IMR-90 (cell line): Measurements from ENCODE around the gene DNAJC13. TPM values are rescaled to one million over a fixed set of nuclear protein-coding genes. Genes with fewer than 3 reads are reported as not detected.

Source experiments
- ATAC-seq: fragments of 200-7000 bp; cut with Tn5 transposase; 2 replicates; pipeline ENCODE4 v1.9.1; 2020; ENCODE audit warnings: low read depth, mild to moderate bottlenecking, moderate library complexity
- BruUV-seq: library from RNA; stranded (reverse); fragments of 400-500 nt; replicated peaks from 2 replicates; lab custom pipeline; 2021; lab: Mats Ljungman, UMichigan
- CTCF ChIA-PET: fragments of 300-600 bp; formaldehyde crosslinking; extraction: SDS; loops from one replicate; lab custom pipeline; 2021; ENCODE audit warnings: antibody characterized with exemption; lab: Yijun Ruan, JAX
- POLR2A ChIA-PET: fragments of 300-600 bp; sonication (Branson Sonifier 250); formaldehyde crosslinking; loops from one replicate; lab custom pipeline; 2022; ENCODE audit warnings: antibody characterized with exemption; ENCODE audit not compliant: unreplicated experiment; lab: Charles Lee
- DNase-seq: peaks from one replicate; pipeline ENCODE4 v3.0.0; 2013
- H2AFZ ChIP-seq: replicated peaks from 2 replicates; pipeline ENCODE3; 2013; ENCODE audit warnings: low read length, mild to moderate bottlenecking; ENCODE audit not compliant: poor library complexity
- H2AK5ac ChIP-seq: 2 replicates; pipeline ENCODE4 v1.6.1; 2013; ENCODE audit warnings: low read depth, low read length, inconsistent platforms
- H2AK9ac ChIP-seq: replicated peaks from 2 replicates; pipeline ENCODE3; 2013; ENCODE audit warnings: mild to moderate bottlenecking, low read depth, low read length, moderate library complexity; ENCODE audit not compliant: poor library complexity
- H2BK120ac ChIP-seq: 2 replicates; pipeline ENCODE4 v1.6.1; 2013; ENCODE audit warnings: low read depth, low read length, inconsistent platforms
- H2BK15ac ChIP-seq: 3 replicates; pipeline ENCODE4 v1.6.1; 2013; ENCODE audit warnings: low read depth, low read length, inconsistent platforms
- H2BK20ac ChIP-seq: 2 replicates; pipeline ENCODE4 v1.6.1; 2013; ENCODE audit warnings: low read depth, mild to moderate bottlenecking, inconsistent platforms, low read length, moderate library complexity
- H2BK5ac ChIP-seq: 2 replicates; pipeline ENCODE4 v1.6.1; 2013; ENCODE audit warnings: mild to moderate bottlenecking, low read depth, low read length, inconsistent platforms; ENCODE audit not compliant: poor library complexity, severe bottlenecking
- H3K14ac ChIP-seq: replicated peaks from 2 replicates; pipeline ENCODE4 v1.6.1; 2013; ENCODE audit warnings: low read depth, low read length, inconsistent platforms
- H3K18ac ChIP-seq: 2 replicates; pipeline ENCODE4 v1.6.1; 2013; ENCODE audit warnings: low read depth, low read length, control low read depth
- H3K23ac ChIP-seq: 2 replicates; pipeline ENCODE4 v1.6.1; 2013; ENCODE audit warnings: low read depth, low read length, inconsistent platforms
- H3K27ac ChIP-seq: 2 replicates; pipeline ENCODE4 v1.5.1; 2013; ENCODE audit warnings: mild to moderate bottlenecking, control low read depth, low read length; ENCODE audit not compliant: insufficient read depth
- H3K27me3 ChIP-seq: 2 replicates; pipeline ENCODE4 v1.6.1; 2013; ENCODE audit warnings: low read length; ENCODE audit not compliant: control insufficient read depth, insufficient read depth
- H3K36me3 ChIP-seq: 2 replicates; pipeline ENCODE4 v1.6.1; 2013; ENCODE audit warnings: low read length, mixed read lengths; ENCODE audit not compliant: control insufficient read depth, insufficient read depth
- H3K4ac ChIP-seq: 2 replicates; pipeline ENCODE4 v1.6.1; 2013; ENCODE audit warnings: low read depth, low read length, inconsistent platforms
- H3K4me1 ChIP-seq: 2 replicates; pipeline ENCODE4 v1.6.1; 2013; ENCODE audit warnings: low read length, mixed read lengths; ENCODE audit not compliant: control insufficient read depth, insufficient read depth
- H3K4me2 ChIP-seq: 2 replicates; pipeline ENCODE4 v1.6.1; 2013; ENCODE audit warnings: low read depth, mild to moderate bottlenecking, control low read depth, low read length, moderate library complexity
- H3K4me3 ChIP-seq: 2 replicates; pipeline ENCODE4 v1.5.1; 2013; ENCODE audit warnings: low read depth, mild to moderate bottlenecking, control low read depth, low read length, moderate library complexity; ENCODE audit not compliant: insufficient read depth
- H3K56ac ChIP-seq: 2 replicates; pipeline ENCODE4 v1.6.1; 2013; ENCODE audit warnings: low read length, inconsistent platforms; ENCODE audit not compliant: insufficient read depth; ENCODE audit errors: extremely low read depth
- H3K79me1 ChIP-seq, 2 experiments: 2 replicates each; pipeline ENCODE4 v1.6.1; 2013; ENCODE audit warnings: low read length in 2 of 2, inconsistent platforms in 1 of 2, low read depth in 1 of 2
- H3K9ac ChIP-seq: 2 replicates; pipeline ENCODE4 v1.6.1; 2013; ENCODE audit warnings: low read depth, low read length, control low read depth
- H3K9me1 ChIP-seq: 2 replicates; pipeline ENCODE4 v1.6.1; 2013; ENCODE audit warnings: low read length, inconsistent platforms; ENCODE audit not compliant: insufficient read depth
- H3K9me3 ChIP-seq: 2 replicates; pipeline ENCODE4 v1.6.1; 2013; ENCODE audit warnings: low read length; ENCODE audit not compliant: control insufficient read depth, insufficient read depth
- H4K20me1 ChIP-seq: 2 replicates; pipeline ENCODE4 v1.6.1; 2013; ENCODE audit warnings: low read length, inconsistent platforms; ENCODE audit not compliant: insufficient read depth
- H4K5ac ChIP-seq: 2 replicates; pipeline ENCODE4 v1.6.1; 2013; ENCODE audit warnings: mild to moderate bottlenecking, low read depth, low read length, control low read depth
- H4K8ac ChIP-seq, 2 experiments: 2 replicates each; pipeline ENCODE4 v1.6.1; 2013; ENCODE audit warnings: low read depth in 2 of 2, low read length in 2 of 2, control low read depth in 1 of 2, inconsistent platforms in 1 of 2
- H4K91ac ChIP-seq: 2 replicates; pipeline ENCODE4 v1.6.1; 2013; ENCODE audit warnings: low read depth, low read length, inconsistent platforms; ENCODE audit not compliant: insufficient read depth
- BHLHE40 ChIP-seq: fragments of 150-350 bp; IDR thresholded peaks from 2 replicates; pipeline ENCODE4 v1.6.1; 2016; ENCODE audit warnings: mild to moderate bottlenecking, low read depth, low read length
- CEBPB ChIP-seq: IDR thresholded peaks from 2 replicates; pipeline ENCODE4 v1.6.1; 2012; ENCODE audit warnings: low read depth, low read length, improper control_type of control experiment
- CHD1 ChIP-seq: IDR thresholded peaks from 2 replicates; pipeline ENCODE4 v1.6.1; 2012; ENCODE audit warnings: low read depth, low read length, improper control_type of control experiment
- FOS ChIP-seq: fragments of 150-350 bp; IDR thresholded peaks from 2 replicates; pipeline ENCODE4 v1.6.1; 2016; ENCODE audit warnings: low read depth, low read length
- MAFK ChIP-seq: IDR thresholded peaks from 2 replicates; pipeline ENCODE4 v1.6.1; 2012; ENCODE audit warnings: low read depth, low read length, improper control_type of control experiment
- MAZ ChIP-seq: IDR thresholded peaks from 2 replicates; pipeline ENCODE4 v1.6.1; 2012; ENCODE audit warnings: low read depth, mild to moderate bottlenecking, low read length, improper control_type of control experiment, moderate library complexity, borderline replicate concordance
- MXI1 ChIP-seq: IDR thresholded peaks from 2 replicates; pipeline ENCODE4 v1.6.1; 2012; ENCODE audit warnings: low read depth, mild to moderate bottlenecking, low read length, moderate library complexity, borderline replicate concordance
- NFE2L2 ChIP-seq: fragments of 150-350 bp; IDR thresholded peaks from 2 replicates; pipeline ENCODE4 v1.6.1; 2016; ENCODE audit warnings: low read depth, mild to moderate bottlenecking, low read length
- POLR2A ChIP-seq: IDR thresholded peaks from 2 replicates; pipeline ENCODE4 v1.6.1; 2012; ENCODE audit warnings: mild to moderate bottlenecking, low read depth, low read length
- RAD21 ChIP-seq: IDR thresholded peaks from 2 replicates; pipeline ENCODE4 v1.6.1; 2012; ENCODE audit warnings: low read length, improper control_type of control experiment
- RCOR1 ChIP-seq: IDR thresholded peaks from 2 replicates; pipeline ENCODE4 v1.6.1; 2012; ENCODE audit warnings: mild to moderate bottlenecking, low read length, improper control_type of control experiment; ENCODE audit not compliant: insufficient replicate concordance
- RFX5 ChIP-seq: IDR thresholded peaks from 2 replicates; pipeline ENCODE4 v1.8.0; 2012; ENCODE audit warnings: low read depth, mild to moderate bottlenecking, low read length, moderate library complexity
- SMC3 ChIP-seq: fragments of 150-350 bp; IDR thresholded peaks from 2 replicates; pipeline ENCODE4 v1.6.1; 2016; ENCODE audit warnings: low read depth, mild to moderate bottlenecking, antibody characterized with exemption, low read length, moderate library complexity
- WGBS, 2 experiments: methylation state at CpG; one replicate each; pipeline versions ENCODE4 v1.1.5 to v1.1.7; 2013; ENCODE audit warnings: missing lambda C conversion rate in 2 of 2; ENCODE audit not compliant: insufficient read length in 1 of 2; ENCODE audit errors: extremely low coverage in 2 of 2; 5-methylcytosine and 5-hydroxymethylcytosine counted together
- dilution Hi-C: fragments of 300-500 bp; cut with HindIII; formaldehyde crosslinking; loops from one replicate; pipeline ENCODE4 v1.14.3; 2018; ENCODE audit warnings: low sequenced_read_pairs; ENCODE audit not compliant: unreplicated experiment
- in situ Hi-C: fragments of 300-500 bp; cut with MboI; formaldehyde crosslinking; loops from 3 replicates; pipeline ENCODE4 v1.14.3; 2019; ENCODE audit warnings: low sequenced_read_pairs, inconsistent platforms, mixed read lengths
- intact Hi-C: fragments of 100-400 bp; cut with micrococcal nuclease; formaldehyde crosslinking; loops from 2 replicates; pipeline ENCODE4 v1.10.0; 2022
- polyA plus RNA-seq, 3 experiments: library from polyadenylated mRNA; depleted of rRNA; stranded (reverse); fragments of >200 nt; gene quantifications; 2 replicates each; pipeline ENCODE4 v1.2.3, GENCODE V29; 2012; ENCODE audit warnings: low replicate concordance in 1 of 3
- total RNA-seq: library from RNA; depleted of rRNA; stranded (reverse); fragments of >200 nt; gene quantifications from 2 replicates; pipeline ENCODE4 v1.2.3, GENCODE V29; 2012
- TF ChIP-seq, protein P1 (sequence below): conservative IDR thresholded peaks from 2 replicates; pipeline ENCODE4 v1.5.1; 2012; ENCODE audit warnings: mild to moderate bottlenecking, low read depth, low read length, improper control_type of control experiment
- TF ChIP-seq, protein P2 (sequence below): fragments of 150-350 bp; IDR thresholded peaks from 2 replicates; pipeline ENCODE4 v1.6.1; 2017; ENCODE audit warnings: mild to moderate bottlenecking, antibody characterized with exemption, low read length, low read depth
- TF ChIP-seq, protein P3 (sequence below): fragments of 150-350 bp; IDR thresholded peaks from 2 replicates; pipeline ENCODE4 v1.6.1; 2016; ENCODE audit warnings: low read depth, mild to moderate bottlenecking, low read length, moderate library complexity, borderline replicate concordance

Gene DNAJC13
- total and polyA plus RNA-seq, 2 of the 4 experiments (the other 2 are of a cell fraction) = 16.4 to 48.6 TPM

DNA sequence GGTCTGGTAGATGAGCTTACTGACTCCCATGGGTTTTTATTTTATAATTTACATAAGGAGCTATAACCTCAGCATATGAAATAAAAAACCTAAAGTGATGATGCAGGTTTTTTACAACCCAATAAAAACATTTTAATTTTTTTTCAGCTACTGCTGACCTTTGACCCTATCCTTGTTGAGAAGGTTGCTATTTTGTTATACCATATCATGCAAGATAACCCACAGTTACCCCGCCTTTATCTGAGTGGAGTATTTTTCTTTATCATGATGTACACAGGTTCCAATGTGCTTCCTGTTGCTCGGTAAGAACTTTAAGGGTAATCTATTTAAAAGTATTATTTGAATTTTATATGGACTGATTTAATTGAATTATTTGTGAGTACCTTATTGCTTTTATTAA lies 70.8 kb downstream of the DNAJC13 start:
- no peak overlapping the region for H3K27ac ChIP-seq
- H3K14ac ChIP-seq = no peak overlapping the region
- H3K36me3 ChIP-seq = peaks cover 27% of the 10 kb centered on the region
- H2AK5ac ChIP-seq = no peak overlapping the region
- H4K91ac ChIP-seq = no peak overlapping the region
- peaks cover 0 to 6% of the 10 kb centered on the region in 2 experiments; a peak in 1 of 4 replicates for H3K79me1 ChIP-seq
- no TSS peak for BruUV-seq
- H3K56ac ChIP-seq = no peak overlapping the region
- H4K5ac ChIP-seq = no peak overlapping the region
- no peak overlapping the region for H3K4me2 ChIP-seq
- no peak overlapping the region for H4K8ac ChIP-seq
- H3K4ac ChIP-seq = no peak overlapping the region
- H2BK120ac ChIP-seq = no peak overlapping the region
- no peak overlapping the region for H2AFZ ChIP-seq
- no peak overlapping the region for H2AK9ac ChIP-seq
- no peak overlapping the region for H3K23ac ChIP-seq
- TF ChIP-seq, protein P1, sequence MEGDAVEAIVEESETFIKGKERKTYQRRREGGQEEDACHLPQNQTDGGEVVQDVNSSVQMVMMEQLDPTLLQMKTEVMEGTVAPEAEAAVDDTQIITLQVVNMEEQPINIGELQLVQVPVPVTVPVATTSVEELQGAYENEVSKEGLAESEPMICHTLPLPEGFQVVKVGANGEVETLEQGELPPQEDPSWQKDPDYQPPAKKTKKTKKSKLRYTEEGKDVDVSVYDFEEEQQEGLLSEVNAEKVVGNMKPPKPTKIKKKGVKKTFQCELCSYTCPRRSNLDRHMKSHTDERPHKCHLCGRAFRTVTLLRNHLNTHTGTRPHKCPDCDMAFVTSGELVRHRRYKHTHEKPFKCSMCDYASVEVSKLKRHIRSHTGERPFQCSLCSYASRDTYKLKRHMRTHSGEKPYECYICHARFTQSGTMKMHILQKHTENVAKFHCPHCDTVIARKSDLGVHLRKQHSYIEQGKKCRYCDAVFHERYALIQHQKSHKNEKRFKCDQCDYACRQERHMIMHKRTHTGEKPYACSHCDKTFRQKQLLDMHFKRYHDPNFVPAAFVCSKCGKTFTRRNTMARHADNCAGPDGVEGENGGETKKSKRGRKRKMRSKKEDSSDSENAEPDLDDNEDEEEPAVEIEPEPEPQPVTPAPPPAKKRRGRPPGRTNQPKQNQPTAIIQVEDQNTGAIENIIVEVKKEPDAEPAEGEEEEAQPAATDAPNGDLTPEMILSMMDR = no peak
- no peak for TF ChIP-seq BHLHE40
- TF ChIP-seq, protein P2, sequence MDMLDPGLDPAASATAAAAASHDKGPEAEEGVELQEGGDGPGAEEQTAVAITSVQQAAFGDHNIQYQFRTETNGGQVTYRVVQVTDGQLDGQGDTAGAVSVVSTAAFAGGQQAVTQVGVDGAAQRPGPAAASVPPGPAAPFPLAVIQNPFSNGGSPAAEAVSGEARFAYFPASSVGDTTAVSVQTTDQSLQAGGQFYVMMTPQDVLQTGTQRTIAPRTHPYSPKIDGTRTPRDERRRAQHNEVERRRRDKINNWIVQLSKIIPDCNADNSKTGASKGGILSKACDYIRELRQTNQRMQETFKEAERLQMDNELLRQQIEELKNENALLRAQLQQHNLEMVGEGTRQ = no peak
- no peak for TF ChIP-seq RFX5
- TF ChIP-seq CEBPB = no peak
- TF ChIP-seq MXI1 = no peak
- no peak for TF ChIP-seq FOS
- no peak for TF ChIP-seq CHD1
- no peak for TF ChIP-seq SMC3
- no peak for TF ChIP-seq POLR2A
- TF ChIP-seq RCOR1 = no peak
- TF ChIP-seq, protein P3, sequence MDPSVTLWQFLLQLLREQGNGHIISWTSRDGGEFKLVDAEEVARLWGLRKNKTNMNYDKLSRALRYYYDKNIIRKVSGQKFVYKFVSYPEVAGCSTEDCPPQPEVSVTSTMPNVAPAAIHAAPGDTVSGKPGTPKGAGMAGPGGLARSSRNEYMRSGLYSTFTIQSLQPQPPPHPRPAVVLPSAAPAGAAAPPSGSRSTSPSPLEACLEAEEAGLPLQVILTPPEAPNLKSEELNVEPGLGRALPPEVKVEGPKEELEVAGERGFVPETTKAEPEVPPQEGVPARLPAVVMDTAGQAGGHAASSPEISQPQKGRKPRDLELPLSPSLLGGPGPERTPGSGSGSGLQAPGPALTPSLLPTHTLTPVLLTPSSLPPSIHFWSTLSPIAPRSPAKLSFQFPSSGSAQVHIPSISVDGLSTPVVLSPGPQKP = no peak
- TF ChIP-seq NFE2L2 = no peak
- no peak for TF ChIP-seq RAD21
- TF ChIP-seq MAZ = no peak
- no peak for TF ChIP-seq MAFK
- H3K9me1 ChIP-seq = no peaks in the 10 kb centered on the region
- ChIA-PET CTCF (interaction anchor here (0.6 to 0.7 kb wide), 2 partner anchors 41 to 241 kb away, joined by 3 read pairs; no protein-coding TSS in a partner anchor), POLR2A (no interaction called here)
- no peak overlapping the region for H3K18ac ChIP-seq
- H4K20me1 ChIP-seq = no peaks in the 10 kb centered on the region
- DNase-seq (no peak), ATAC-seq (no peak)
- H3K9ac ChIP-seq = no peak overlapping the region
- no peak overlapping the region for H2BK15ac ChIP-seq
- no peaks in the 10 kb centered on the region for H3K4me1 ChIP-seq
- in situ Hi-C loops = loop anchor here (25.0 kb wide), 1 partner anchor 1124 kb away; no protein-coding TSS in a partner anchor
- no peak overlapping the region for H3K4me3 ChIP-seq
- no peaks in the 10 kb centered on the region for H3K9me3 ChIP-seq
- H3K27me3 ChIP-seq = no peaks in the 10 kb centered on the region
- no peak overlapping the region for H2BK20ac ChIP-seq
- H2BK5ac ChIP-seq = no peak overlapping the region
- WGBS, 2 experiments = no CpG with 5 or more reads among the region's 2 CpGs
- intact Hi-C loops = loop anchor here (5.0 kb wide), 1 partner anchor 34 kb away; no protein-coding TSS in a partner anchor
- dilution Hi-C loops = no loop called here
